HepG2 (cell line): ENCODE measurements around the gene BATF2. TPM values are rescaled to one million over a fixed set of nuclear protein-coding genes. Genes with fewer than 3 reads are reported as not detected.

Experiments used
- ATF3 ChIP-seq: sonication (generic); formaldehyde crosslinking; IDR thresholded peaks from 2 replicates; pipeline ENCODE4 v1.4.0; 2020; ENCODE audit warnings: missing genetic modification reagents
- MTF2 ChIP-seq: sonication (generic); formaldehyde crosslinking; IDR thresholded peaks from 2 replicates; pipeline ENCODE4 v1.5.0; 2020; ENCODE audit warnings: missing genetic modification reagents, borderline replicate concordance
- SATB2 ChIP-seq: sonication (generic); formaldehyde crosslinking; IDR thresholded peaks from 2 replicates; pipeline ENCODE4 v1.5.0; 2020; ENCODE audit warnings: missing genetic modification reagents
- THAP11 ChIP-seq: IDR thresholded peaks from 2 replicates; pipeline ENCODE4 v1.6.1; 2016; ENCODE audit warnings: missing biosample characterization, missing genetic modification reagents
- TMF1 ChIP-seq: sonication (generic); formaldehyde crosslinking; IDR thresholded peaks from 2 replicates; pipeline ENCODE4 v1.8.1; 2022; ENCODE audit warnings: low read depth, missing genetic modification reagents
- ZBTB4 ChIP-seq: sonication (generic); formaldehyde crosslinking; IDR thresholded peaks from 2 replicates; pipeline ENCODE4 v1.4.0; 2020; ENCODE audit warnings: missing genetic modification reagents, mild to moderate bottlenecking, borderline replicate concordance
- ZIK1 ChIP-seq: sonication (generic); formaldehyde crosslinking; IDR thresholded peaks from 2 replicates; pipeline ENCODE4 v1.5.0; 2020; ENCODE audit warnings: mild to moderate bottlenecking, low read depth, missing genetic modification reagents, borderline replicate concordance
- ZNF432 ChIP-seq: sonication (generic); formaldehyde crosslinking; IDR thresholded peaks from 2 replicates; pipeline ENCODE4 v1.5.0; 2020; ENCODE audit warnings: missing genetic modification reagents, mild to moderate bottlenecking, borderline replicate concordance
- ZNF543 ChIP-seq: sonication (generic); formaldehyde crosslinking; IDR thresholded peaks from 2 replicates; pipeline ENCODE4 v1.4.0; 2020; ENCODE audit warnings: mild to moderate bottlenecking, missing genetic modification reagents
- ZNF713 ChIP-seq: sonication (generic); formaldehyde crosslinking; IDR thresholded peaks from 2 replicates; pipeline ENCODE4 v1.4.0; 2020; ENCODE audit warnings: mild to moderate bottlenecking, missing genetic modification reagents
- ZNF790 ChIP-seq: sonication (generic); formaldehyde crosslinking; IDR thresholded peaks from 2 replicates; pipeline ENCODE4 v1.8.0; 2022; ENCODE audit warnings: missing genetic modification reagents, mild to moderate bottlenecking, borderline replicate concordance
- polyA plus RNA-seq, 8 experiments: library from polyadenylated mRNA; depleted of rRNA in 3 of 8; stranded (reverse) in 7 of 8; unstranded in 1 of 8; fragments of >200 nt; fragmentation: Illumina TruSeq in 4 of 8; extraction: Trizol in 4 of 8; gene quantifications; 2 replicates each; pipeline versions ENCODE4 v1.2.1 to v1.2.3, GENCODE V29; 2011 to 2016; ENCODE audit warnings: low read depth in 4 of 8, missing spikeins in 1 of 8, mixed read lengths in 1 of 8; ENCODE audit not compliant: insufficient read depth in 1 of 8
- total RNA-seq, 5 experiments: library from RNA; depleted of rRNA; stranded (reverse); fragments of >200 nt; fragmentation: Illumina TruSeq; extraction: Trizol; gene quantifications; 2 replicates each; pipeline ENCODE4 v1.2.3, GENCODE V29; 2016; ENCODE audit warnings: low read depth in 1 of 5
- TF ChIP-seq, protein P1 (sequence below): sonication (generic); formaldehyde crosslinking; IDR thresholded peaks from 2 replicates; pipeline ENCODE4 v1.8.0; 2022; ENCODE audit warnings: missing genetic modification reagents, low read depth, mild to moderate bottlenecking, borderline replicate concordance
- TF ChIP-seq, protein P2 (sequence below): sonication (generic); formaldehyde crosslinking; IDR thresholded peaks from 2 replicates; pipeline ENCODE4 v1.4.0; 2020; ENCODE audit warnings: mild to moderate bottlenecking, missing genetic modification reagents
- TF ChIP-seq, protein P3 (sequence below): sonication (generic); formaldehyde crosslinking; IDR thresholded peaks from 2 replicates; pipeline ENCODE4 v1.4.0; 2020; ENCODE audit warnings: missing genetic modification reagents

Gene BATF2
- total and polyA plus RNA-seq, 2 of the 13 experiments (the other 11 are each of a cell fraction or from before 2014, with no cell fraction given), result 2.8 to 3.9 TPM

GRCh38 chr11:65040847-65041622 is 44.3 kb upstream of the BATF2 start, which contains the start of gene SAC3D1 (continued):
- TF ChIP-seq TMF1, result 0 out of 2 replicates have a peak, but pooled peaks have one; percentile 22
- 0 out of 2 replicates have a peak, but pooled peaks have one; percentile 6 for TF ChIP-seq ATF3
- TF ChIP-seq, protein P1, sequence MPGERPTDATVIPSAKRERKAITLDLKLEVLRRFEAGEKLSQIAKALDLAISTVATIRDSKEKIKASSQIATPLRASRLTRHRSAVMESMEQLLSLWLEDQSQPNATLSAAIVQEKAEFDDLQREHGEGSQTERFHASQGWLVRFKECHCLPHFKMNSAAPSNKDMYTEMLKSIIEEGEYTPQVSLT (CRISPR knock-in tag), result no peak
- TF ChIP-seq, protein P2, sequence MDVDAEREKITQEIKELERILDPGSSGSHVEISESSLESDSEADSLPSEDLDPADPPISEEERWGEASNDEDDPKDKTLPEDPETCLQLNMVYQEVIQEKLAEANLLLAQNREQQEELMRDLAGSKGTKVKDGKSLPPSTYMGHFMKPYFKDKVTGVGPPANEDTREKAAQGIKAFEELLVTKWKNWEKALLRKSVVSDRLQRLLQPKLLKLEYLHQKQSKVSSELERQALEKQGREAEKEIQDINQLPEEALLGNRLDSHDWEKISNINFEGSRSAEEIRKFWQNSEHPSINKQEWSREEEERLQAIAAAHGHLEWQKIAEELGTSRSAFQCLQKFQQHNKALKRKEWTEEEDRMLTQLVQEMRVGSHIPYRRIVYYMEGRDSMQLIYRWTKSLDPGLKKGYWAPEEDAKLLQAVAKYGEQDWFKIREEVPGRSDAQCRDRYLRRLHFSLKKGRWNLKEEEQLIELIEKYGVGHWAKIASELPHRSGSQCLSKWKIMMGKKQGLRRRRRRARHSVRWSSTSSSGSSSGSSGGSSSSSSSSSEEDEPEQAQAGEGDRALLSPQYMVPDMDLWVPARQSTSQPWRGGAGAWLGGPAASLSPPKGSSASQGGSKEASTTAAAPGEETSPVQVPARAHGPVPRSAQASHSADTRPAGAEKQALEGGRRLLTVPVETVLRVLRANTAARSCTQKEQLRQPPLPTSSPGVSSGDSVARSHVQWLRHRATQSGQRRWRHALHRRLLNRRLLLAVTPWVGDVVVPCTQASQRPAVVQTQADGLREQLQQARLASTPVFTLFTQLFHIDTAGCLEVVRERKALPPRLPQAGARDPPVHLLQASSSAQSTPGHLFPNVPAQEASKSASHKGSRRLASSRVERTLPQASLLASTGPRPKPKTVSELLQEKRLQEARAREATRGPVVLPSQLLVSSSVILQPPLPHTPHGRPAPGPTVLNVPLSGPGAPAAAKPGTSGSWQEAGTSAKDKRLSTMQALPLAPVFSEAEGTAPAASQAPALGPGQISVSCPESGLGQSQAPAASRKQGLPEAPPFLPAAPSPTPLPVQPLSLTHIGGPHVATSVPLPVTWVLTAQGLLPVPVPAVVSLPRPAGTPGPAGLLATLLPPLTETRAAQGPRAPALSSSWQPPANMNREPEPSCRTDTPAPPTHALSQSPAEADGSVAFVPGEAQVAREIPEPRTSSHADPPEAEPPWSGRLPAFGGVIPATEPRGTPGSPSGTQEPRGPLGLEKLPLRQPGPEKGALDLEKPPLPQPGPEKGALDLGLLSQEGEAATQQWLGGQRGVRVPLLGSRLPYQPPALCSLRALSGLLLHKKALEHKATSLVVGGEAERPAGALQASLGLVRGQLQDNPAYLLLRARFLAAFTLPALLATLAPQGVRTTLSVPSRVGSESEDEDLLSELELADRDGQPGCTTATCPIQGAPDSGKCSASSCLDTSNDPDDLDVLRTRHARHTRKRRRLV (CRISPR knock-in tag), result 0 out of 2 replicates have a peak, but pooled peaks have one; percentile 55
- no peak for TF ChIP-seq MTF2
- TF ChIP-seq ZIK1, result peak; percentile 64; the same call in 1 of the 2 replicates
- TF ChIP-seq ZNF790 (CRISPR knock-in tag), result no peak; the same call in 1 of the 2 replicates
- peak; percentile 92 for TF ChIP-seq THAP11 (CRISPR knock-in tag)
- TF ChIP-seq, protein P3, sequence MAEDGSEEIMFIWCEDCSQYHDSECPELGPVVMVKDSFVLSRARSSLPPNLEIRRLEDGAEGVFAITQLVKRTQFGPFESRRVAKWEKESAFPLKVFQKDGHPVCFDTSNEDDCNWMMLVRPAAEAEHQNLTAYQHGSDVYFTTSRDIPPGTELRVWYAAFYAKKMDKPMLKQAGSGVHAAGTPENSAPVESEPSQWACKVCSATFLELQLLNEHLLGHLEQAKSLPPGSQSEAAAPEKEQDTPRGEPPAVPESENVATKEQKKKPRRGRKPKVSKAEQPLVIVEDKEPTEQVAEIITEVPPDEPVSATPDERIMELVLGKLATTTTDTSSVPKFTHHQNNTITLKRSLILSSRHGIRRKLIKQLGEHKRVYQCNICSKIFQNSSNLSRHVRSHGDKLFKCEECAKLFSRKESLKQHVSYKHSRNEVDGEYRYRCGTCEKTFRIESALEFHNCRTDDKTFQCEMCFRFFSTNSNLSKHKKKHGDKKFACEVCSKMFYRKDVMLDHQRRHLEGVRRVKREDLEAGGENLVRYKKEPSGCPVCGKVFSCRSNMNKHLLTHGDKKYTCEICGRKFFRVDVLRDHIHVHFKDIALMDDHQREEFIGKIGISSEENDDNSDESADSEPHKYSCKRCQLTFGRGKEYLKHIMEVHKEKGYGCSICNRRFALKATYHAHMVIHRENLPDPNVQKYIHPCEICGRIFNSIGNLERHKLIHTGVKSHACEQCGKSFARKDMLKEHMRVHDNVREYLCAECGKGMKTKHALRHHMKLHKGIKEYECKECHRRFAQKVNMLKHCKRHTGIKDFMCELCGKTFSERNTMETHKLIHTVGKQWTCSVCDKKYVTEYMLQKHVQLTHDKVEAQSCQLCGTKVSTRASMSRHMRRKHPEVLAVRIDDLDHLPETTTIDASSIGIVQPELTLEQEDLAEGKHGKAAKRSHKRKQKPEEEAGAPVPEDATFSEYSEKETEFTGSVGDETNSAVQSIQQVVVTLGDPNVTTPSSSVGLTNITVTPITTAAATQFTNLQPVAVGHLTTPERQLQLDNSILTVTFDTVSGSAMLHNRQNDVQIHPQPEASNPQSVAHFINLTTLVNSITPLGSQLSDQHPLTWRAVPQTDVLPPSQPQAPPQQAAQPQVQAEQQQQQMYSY (CRISPR knock-in tag), result 0 out of 2 replicates have a peak, but pooled peaks have one; percentile 20
- no peak for TF ChIP-seq ZNF713 (CRISPR knock-in tag)
- TF ChIP-seq ZNF543 (CRISPR knock-in tag), result peak; percentile 55; the same call in 1 of the 2 replicates
- TF ChIP-seq ZBTB4 (CRISPR knock-in tag), result no peak
- no peak for TF ChIP-seq SATB2
- TF ChIP-seq ZNF432, result no peak
